HCEC 1CT (cell line): Measurements from ENCODE around the gene NT5C3B.
"Not testable (repeated sequence)": the region's sequence is repeated elsewhere in the genome, so short reads cannot be mapped to it uniquely, and the experiment has no call there.

ENCODE experiments used
- DNase-seq: peaks from one replicate; pipeline ENCODE4 v3.0.0-alpha.2; 2017

The NT5C3B gene

DNA sequence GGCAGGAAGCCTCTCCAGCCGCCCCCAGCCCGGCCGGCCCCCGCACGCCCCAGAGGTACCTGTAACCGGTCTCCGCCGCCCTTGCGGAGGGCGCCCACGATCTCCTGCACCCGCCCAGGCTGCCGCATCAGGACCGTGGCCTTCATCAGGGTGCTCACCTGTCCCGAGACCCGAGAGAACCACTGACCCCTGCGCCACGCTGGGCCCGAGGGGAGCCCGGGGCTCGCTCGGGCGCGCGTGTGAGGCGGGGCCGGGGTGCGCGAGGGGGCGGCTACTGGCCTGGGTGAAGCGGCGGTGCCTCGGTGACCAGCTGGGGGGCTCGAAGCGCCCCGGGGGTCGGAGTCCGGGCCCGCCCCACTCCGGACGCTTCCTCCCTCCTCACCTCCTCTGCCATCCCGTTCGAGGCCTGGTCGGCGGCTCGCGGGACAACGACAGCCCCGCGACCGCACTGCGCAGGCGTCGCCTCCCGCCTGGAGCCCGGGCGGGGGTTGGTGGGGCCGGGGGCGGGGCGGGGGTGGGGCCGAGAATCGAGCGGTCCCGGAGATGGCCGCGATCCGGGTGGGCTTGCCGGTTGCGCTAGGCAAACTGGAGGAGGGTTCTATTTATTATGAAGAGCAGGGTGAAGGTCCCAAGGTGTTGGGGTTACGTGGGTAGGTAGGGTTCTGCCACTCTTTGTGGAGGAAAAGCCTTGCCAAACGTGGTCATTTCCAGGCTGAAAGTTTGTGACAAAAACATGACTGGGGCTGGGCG lies at the start of gene NT5C3B:
Gene NT5C3B (minus strand): TSS at position 433 of the 750 bp plus-strand sequence. CDS start 39 bp downstream, at position 394.
- DNase-seq, result peak; percentile 49

DNA sequence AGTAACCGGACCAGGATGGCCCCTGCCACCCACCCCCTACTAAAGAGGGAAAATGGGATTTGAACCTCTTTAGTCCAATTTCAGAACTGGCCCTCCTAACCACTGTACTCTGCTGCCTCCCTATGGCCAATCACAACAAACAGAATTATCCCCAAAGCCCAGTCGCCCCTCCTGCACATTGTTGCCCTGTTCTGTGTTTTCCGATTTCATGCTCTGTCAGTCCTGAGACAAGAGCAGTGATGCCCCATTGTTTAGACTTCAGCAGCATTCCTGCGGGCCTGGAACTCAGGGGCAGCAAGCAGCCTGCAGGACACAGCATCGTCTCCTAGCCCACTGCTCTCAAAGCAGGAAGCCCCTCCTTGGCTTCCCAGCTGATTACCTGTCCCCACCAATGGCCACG lies 49.7 kb upstream of the NT5C3B start:
- DNase-seq, result no peak

DNA sequence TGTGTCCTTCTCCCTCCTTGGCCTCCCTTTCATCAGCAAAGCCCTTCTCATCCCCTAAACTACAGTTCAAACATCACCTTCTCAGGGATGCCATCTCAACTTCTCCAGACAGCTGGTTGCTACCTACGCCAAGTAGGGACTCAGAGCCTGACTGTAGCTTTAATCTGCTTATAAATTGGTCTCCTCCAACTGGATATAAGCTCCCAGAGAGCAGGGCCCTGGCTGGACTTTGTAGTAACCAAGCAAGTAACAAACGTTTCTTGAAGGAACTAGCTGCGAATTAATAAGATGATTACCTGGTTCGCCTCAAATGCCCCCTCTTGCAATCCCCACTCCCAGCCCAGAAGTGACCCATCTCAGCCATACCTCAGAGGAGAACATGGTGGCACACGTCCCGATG lies 46.7 kb upstream of the NT5C3B start:
- DNase-seq, result no peak

DNA sequence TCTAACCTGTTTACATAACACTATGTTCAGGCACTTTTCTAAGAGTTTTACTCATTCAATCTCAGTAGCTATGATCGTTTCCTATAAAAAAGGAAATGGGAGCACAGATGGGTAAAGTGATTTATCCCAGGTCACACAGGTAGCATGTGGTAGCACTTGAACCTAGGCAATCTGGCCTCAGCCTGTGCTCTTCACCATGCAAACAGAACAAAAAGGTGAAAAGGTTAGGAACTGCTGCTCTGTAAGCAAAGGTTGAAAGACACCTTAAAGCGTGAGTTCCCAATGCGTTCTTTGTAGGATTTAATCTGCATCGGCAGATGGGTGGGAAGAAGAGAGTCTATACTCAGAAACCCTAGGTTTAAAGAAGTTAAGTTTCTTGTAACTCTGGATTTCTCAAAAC lies 44.1 kb upstream of the NT5C3B start:
- no peak for DNase-seq

DNA sequence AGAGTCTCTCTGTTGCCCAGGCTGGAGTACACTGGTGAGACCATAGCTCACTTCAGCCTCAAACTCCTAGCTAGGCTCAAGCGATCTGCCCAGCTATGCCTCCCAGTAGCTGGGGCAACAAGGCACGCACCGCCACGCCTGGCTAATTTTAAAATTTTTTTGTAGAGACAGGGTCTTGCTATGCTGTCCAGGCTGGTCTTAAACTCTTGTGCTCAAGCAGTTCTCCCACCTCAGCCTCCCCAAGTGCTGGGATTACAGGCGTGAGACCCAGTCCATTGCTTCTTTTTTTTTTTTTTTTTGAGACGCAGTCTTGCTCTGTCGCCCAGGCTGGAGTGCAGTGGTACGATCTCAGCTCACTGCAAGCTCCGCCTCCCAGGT lies 38.2 kb upstream of the NT5C3B start:
- not testable (repeated sequence) for DNase-seq

DNA sequence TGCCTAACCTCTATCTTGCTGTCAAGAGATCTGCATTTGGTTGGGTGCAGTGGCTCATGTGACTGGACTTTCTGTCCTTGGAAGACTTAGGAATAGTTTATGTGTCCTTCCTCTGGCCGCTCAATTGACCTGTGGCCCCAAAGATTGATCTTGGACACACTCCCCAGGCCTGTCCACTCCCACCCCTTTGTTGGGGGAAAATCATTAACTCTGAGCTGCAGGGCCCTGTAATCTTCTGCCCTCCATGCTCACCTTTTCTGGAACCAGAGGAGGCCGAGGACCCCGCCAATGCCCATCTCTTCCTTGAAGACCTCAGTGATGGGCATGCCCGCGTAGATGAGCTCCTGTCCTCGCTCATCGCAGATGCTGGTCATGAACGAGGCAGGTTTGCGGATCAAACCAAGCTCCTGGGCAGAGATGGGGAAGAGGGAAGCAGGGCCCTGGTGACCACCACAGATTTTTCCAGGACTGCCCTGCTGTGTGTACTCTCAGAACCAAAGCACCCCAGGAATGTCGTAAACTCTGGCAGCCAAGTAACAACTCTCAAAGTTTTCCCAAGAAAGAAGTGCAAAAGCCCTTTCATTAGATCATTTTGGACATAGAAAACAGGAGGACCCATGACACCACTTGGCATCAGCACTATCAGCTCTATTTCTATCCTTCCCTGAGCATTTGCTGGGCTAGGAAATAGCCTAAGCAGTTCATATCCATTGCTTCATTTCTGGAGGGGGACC lies 37.7 kb upstream of the NT5C3B start:
- no peak for DNase-seq

DNA sequence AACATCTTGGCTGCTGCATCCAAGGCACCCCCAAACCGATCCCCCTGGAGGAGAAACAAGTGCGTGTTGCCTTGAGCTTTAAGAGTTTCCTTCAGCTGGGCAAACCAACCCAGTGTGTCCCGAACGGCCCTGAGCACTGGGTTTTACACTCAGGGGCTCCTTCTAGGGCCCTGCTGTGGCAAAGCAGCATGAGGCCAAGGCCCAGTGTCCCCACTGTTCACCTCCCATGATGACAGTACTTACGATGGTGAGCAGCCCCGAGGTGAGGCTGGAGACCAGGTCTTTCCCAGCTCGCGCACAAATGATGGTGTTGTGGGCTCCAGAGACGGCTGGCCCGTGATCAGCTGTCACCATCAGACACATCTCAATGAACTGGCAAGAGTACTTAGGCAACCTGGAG lies 35.8 kb upstream of the NT5C3B start:
- no peak for DNase-seq

DNA sequence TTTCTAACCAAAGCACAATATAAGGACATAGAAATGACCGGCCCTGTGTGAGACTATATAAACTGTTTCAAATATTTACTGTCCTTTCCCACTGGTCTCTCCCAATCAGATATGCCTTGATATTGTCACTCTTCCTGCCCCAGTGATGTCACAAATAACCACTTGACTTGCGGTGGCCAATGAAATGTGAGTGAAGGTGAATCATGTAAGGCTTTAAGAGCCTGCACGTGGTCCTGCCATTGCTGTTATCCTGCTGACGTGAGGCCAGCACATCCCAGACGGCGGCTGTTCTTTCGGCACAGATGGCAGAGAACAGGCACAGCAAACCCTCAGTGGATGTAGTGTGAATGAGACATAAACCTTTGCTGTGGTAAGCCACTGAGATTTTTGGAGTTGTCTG lies 34.6 kb upstream of the NT5C3B start:
- DNase-seq, result no peak

DNA sequence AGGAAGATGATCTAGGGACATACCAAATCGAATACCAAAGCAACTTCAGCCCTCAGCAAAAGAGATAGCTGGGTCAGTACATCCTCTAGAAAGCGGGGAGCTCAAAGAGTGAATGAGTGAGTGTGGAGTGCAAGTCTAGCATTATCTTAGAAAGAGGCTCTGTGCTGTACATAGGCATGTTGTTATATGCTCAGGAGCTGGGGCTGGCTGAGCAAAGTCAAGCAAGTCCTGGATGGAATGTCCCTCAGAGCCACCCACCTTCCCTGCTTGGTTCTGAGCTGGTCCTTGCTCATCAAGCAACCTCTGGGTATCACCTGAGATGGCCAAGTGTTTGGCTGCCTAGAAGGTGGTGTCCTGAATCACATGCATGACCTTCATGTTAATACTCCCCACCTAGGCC lies 34.1 kb upstream of the NT5C3B start:
- DNase-seq, result no peak

DNA sequence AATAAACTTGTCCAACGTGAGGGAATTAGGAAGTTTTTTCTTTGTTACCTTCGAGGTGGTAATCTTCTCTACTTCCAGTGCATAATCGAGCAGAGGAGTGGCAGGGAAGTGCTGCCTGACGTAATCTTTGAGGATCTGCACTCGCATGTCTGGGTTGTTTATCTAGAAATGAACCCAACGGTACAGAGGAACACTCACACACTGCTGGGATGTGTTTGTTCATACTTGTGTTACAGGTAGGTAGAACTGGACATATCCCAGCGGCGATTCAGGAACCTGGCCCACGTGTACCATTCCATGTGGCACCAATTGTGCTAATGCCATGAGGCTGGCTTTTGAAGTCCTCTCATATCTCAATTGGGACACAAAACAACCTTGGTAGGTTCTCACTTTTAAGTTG lies 33.4 kb upstream of the NT5C3B start:
- no peak for DNase-seq

DNA sequence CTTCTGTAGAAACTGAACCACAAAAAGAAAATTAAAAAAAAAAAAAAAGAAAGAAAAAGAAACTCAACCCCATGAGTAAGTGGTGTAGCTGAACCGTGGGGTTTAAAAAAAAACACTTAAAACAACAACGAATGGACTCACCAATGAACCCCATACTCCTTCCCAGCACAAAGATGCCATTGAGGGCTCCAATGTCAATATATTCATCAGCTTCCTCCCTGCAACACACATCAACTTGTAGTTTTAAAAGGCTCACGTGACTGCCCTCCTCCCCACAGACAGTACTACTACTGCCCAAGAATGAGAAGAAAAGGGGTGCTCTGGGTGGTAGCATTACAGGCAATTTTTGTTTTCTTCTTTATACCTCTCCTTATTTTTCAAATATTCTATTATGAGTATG lies 32.5 kb upstream of the NT5C3B start:
- no peak for DNase-seq

DNA sequence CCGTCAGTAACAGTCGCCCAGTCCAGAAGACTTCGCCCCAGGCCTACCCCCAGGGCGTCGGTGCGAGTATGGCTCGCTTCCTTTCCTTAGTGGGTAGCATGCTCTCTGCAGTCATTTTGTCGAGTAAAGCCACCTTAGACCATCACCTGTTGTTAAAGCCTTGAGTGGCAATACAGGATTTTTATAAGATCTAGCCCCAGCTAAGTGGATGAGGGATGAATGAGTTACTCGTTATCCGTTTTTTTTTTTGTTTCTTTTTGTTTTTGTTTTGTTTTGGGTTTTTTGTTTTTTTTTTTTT lies 29.5 kb upstream of the NT5C3B start:
- DNase-seq, result no peak

DNA sequence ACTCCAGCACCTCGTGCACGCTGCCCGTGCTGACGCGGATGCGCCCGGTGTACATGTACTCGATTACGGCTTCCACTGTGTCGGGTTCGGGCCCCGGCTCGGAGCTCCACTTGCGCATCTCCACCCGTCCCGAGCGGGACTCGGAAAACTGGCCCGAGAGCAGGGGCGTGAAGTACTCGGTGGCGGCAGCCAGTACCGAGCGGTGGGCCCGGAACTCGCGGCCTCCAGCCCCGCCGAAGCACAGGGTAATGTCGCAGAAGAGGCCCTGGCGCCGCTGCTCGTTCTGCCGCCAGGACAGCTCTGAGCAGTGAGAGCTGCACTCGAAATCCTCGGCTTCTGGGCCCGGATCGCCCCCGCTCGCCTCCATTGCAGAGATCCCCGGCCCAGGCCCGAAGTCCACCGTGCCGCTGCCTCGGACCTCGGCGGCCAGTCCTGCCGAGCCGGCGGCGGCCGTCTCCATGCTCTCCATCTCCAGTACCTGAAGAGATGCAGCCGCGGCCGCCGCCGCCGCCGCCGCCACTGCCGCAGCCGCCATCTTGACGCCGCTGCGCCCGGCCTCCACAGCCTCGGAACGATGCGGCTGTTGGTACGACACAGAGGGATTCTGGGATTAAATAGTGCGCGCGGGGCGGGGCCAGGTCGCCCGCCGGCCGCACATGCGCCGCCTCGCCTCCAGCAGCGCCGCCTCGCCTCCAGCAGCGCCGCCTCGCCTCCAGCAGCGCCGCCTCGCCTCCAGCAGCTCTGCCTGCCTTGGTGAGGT lies 29.0 kb upstream of the NT5C3B start, which contains the start of gene KLHL11:
Gene KLHL11 (minus strand): TSS at position 588 of the 760 bp plus-strand sequence. CDS start 53 bp downstream, at position 535.
- DNase-seq, result peak; percentile 89

DNA sequence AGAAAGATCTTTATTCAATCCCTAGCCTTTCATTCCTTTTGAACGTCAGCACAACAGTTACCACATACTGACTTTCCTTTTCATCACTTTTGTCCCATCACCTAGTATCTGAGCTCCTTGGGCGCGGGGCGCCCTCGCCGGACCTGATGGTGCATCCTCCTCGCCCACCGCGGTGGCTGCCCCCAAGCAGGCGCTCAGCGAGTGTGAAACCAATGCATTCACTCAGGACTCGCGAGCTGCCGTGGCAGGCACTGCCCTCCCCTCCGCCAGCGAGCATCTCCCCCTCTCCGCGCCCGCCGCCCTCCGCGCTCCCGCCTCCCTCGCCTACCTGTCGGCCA lies 28.4 kb upstream of the NT5C3B start:
- no peak for DNase-seq

DNA sequence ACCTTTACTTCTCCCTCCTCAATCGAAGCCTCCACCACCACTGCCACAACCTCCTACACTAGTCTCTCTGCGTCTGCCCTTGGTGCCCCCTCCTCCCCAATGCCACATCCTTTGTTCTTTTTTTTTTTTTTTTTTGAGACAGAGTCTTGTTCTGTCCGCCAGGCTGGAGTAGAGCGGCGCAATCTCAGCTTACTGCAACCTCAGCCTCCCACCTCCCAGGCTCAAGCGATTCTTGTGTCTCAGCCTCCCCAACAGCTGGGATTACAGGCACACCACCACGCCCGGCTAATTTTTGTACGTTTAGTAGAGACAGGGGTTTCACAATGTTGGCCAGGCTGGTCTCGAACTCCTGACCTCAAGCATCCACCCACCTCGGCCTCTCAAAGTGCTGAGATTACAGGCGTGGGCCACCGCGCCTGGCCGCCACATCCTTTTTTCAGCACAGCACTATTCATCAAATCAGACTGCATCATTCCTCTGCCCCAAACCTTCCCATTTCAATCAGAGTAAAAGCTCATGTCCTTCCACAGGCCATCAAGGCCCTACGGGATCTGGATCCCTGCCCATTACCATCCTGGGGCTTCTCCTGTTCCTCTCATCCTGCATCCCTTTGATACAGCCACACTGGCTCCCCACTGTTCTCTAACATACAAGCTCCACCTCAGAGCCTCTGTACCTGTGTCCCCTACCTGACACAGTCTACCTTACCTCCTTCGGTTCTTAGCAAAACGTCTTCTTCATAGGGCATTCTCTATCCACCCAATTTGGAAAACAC lies 27.2 kb upstream of the NT5C3B start:
- no peak for DNase-seq

DNA sequence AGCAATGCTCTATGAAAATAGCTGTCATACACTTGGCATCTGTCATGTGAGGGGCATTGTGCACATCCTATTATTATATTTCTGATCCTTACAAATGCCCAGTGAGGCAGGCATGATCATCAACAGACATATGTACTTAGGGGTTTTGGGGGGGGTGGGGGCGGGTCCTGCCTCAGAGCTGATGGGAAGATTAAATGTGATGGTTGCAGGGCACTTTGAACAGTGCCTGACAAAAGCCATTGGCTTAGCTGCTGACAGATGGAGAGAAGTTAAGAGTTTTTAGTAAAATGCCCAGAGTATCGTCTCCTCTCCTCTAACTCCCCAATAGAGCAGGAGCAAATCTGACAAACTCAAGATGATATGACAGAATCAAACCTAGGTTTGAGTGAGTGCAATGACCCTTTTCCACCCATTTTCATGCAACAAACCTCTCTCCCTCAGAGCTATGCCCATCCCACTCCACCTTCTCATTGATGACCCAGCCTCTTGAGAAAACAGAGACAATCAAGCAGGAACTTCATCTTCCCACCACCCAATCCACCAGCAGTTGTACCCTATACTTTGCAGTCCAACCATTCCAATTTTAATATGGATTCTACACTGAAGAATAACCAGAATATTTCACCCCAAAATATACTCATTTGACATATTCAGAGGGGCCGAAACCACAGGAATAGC lies 24.4 kb upstream of the NT5C3B start:
- DNase-seq, result no peak

DNA sequence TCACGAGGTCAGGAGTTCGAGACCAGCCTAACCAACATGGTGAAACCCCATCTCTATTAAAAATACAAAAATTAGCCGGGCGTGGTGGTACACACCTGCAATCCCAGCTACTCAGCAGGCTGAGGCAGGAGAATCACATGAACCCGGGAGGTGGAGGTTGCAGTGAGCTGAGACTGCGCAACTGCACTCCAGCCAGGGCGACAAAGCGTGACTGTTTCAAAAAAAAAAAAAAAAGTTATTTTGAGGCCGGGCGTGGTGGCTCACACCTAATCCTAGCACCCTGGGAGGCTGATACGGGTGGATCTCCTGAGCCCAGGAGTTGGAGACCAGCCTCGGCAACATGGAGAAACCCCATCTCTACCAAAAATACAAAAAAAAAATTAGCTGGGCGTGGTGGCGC lies 15.3 kb upstream of the NT5C3B start:
- not testable (repeated sequence) for DNase-seq

DNA sequence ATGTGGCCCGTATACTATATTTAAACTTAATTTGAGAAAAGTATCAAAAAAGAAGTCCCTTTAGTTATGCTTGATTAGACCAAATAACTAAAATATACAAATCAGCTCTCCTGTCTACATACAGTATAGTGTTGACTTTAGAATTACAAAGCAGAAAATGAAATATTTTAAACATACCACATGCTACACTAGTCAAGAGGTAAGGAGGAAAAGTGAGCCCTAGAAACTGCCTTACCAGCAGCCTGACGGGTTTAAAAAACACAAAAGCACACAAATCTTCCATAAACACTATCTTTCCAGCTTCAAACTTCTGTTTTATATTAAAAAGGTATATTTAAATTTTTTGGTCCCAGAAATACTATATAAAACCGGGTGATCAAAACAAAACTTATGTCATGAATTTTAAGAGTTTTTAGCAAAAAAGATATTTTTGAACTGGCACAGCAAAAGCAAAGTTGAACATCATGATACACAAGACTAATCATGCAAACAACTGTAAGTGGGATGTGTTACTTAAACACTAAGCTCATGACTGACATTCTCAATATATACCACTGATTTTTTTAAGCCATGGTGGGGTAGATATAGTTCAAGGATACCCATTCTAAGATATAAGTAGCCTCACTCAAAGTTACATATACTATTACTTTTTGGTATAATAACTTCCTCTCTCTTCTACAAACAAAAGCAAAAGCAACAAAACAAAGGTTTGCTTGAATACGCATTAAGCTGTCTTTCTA lies 13.4 kb upstream of the NT5C3B start:
- no peak for DNase-seq

DNA sequence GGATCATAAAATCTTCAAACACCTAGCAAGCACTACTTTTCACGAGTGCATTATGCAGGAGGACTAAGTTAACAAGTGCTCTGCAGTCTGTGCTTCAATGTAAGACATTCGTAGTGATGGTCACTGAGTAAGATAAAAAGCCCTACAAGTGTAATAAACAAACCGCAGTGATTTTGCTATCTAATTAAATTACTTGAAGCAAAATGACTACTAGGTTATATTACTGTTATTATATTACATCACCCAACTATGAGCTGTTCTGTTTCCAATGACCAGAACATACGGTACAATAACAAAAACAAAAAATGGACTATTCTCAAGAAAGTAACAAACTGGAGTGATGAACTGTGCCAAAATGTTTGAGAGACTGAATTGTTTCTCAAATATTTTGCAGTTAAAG lies 12.8 kb upstream of the NT5C3B start:
- DNase-seq, result peak; percentile 43

DNA sequence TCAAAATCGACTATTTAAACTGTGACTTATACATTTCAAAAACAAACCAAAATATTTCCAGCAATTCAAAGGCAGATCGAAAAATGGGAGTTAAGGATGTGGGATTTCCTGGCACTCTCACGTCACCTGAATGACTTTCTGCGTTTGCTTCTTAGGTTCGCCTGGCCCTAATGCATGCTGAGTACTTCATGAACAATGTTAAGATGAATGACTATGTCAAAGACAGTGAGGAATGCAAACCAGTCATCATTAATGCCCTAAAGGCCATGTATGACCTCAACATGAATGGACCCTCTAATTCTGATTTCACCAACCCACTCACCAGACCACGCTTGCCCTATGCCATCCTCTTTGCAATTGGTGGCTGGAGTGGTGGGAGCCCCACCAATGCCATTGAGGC lies 8.9 kb upstream of the NT5C3B start:
- peak; percentile 39 for DNase-seq

DNA sequence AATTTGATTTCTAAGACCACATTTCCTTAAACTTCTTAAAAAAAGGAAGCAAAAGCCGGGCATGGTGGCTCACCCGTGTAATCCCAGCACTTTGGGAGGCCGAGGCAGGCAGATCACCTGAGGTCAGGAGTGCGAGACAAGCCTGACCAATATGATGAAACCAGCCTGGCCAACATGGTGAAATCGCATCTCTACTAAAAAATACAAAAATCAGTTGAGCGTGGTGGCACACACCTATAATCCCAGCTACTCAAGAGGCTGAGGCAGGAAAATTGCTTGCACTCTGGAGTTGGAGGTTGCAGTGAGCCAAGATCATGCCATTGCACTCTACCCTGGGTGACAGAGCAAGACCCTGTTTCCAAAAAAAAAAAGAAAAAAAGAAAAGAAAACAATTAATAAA lies 4.7 kb upstream of the NT5C3B start:
- DNase-seq, result not testable (repeated sequence)

DNA sequence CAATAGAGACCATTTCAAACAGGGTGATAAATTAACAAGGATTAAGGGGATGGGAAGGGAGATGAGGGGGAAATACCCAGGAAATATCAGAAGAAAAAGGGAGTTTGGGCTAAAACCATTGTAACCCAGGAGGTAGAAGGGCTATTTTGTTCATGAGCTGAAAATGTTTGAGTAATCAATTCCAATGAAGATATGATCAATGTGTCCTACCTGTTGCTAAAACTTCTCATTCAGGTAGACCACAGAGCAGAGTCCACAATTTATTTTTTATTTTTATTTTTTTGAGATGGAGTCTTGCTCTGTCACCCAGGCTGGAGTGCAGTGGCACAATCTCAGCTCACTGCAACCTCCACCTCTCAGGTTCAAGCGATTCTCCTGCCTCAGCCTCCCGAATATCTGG lies 3.4 kb upstream of the NT5C3B start:
- not testable (repeated sequence) for DNase-seq
